ENCODE measurements around the gene SIGLEC11. TPM values are rescaled to one million over a fixed set of nuclear protein-coding genes. Genes with fewer than 3 reads are reported as not detected.

Gene SIGLEC11
- total RNA-seq, 1 donor from 2014 or later: not detected

DNA sequence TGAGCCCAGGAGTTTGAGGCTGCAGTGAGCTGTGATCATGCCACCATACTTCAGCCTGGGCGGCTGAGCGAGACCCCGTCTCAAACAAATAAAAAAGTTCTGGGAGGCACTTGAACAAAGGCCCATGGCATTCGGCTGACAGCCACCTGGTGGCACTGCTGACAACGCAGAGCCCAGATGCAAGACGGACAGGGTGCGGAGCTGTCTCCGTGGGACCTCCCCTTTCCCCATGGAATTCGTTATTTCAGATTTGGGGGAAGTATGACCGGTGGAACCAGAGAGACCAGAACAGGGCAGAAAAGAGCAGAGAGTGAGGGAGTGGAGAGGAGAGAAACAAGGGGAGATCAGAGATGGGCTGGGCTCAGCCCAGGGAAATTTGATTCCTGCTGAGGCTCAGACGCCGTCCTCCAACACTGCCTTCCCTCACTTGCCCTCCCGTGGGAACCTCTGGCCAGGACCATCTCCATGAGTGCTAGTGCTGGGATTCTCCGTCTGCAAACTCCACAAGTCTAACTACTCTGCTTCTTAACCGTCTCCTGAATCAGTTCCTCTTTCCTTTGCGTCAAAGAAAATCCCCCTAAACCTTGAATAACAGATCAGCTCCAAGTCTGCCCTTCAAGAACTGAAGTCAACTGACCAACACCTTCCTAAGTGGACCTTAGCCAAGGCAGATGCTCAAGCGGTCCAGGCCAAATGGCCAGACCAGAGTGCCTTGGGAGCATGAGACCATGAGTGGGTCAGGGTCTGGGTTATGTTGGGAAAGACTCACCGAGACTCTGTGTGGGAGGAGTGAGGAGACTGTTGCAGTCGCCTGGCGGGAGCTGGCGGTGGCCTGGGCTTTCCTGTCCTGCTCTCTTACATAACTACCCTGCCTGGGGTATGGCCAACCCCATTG is 43.9 kb downstream of the SIGLEC11 start:
- peaks cover 20% of the 10 kb centered on the region for H3K36me3 ChIP-seq (ENCODE audit: control insufficient read depth, insufficient read depth, low read length)

DNA sequence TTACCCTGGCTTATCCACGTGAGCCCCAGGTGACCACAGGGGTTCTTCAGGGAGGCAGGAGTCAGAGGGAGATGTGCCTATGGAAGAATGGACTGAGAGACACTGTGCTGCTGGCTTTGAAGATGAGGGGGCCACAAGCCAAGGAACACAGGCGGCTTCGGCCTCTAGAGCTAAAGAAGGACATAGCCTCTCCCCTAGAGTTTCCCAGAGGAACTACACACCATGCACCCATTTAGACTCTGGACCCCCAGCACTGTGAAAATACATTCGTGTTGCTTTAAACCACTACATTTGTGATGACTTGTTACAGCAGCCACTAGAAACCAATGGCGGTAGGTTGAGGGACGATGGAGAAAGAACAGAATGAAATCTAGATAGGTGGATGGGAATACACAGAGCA is 45.7 kb downstream of the SIGLEC11 start:
- Histone ChIP-seq H3K4me3 (ENCODE audit: low read depth, low read length) (no peak overlapping the region), H3K27me3 (ENCODE audit: control insufficient read depth, insufficient read depth, low read length) (no peaks in the 10 kb centered on the region), H3K36me3 (ENCODE audit: control insufficient read depth, insufficient read depth, low read length) (peaks cover 17% of the 10 kb centered on the region)
- DNase-seq (ENCODE audit: low read depth): no peak
- no peak for FAIRE-seq
- TF ChIP-seq, protein P1, sequence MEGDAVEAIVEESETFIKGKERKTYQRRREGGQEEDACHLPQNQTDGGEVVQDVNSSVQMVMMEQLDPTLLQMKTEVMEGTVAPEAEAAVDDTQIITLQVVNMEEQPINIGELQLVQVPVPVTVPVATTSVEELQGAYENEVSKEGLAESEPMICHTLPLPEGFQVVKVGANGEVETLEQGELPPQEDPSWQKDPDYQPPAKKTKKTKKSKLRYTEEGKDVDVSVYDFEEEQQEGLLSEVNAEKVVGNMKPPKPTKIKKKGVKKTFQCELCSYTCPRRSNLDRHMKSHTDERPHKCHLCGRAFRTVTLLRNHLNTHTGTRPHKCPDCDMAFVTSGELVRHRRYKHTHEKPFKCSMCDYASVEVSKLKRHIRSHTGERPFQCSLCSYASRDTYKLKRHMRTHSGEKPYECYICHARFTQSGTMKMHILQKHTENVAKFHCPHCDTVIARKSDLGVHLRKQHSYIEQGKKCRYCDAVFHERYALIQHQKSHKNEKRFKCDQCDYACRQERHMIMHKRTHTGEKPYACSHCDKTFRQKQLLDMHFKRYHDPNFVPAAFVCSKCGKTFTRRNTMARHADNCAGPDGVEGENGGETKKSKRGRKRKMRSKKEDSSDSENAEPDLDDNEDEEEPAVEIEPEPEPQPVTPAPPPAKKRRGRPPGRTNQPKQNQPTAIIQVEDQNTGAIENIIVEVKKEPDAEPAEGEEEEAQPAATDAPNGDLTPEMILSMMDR (IDR thresholded peaks at IDR 0.05; ENCODE audit: insufficient read depth, low read length, severe bottlenecking): no peak

More for the DNA sequence above, 43.9 kb downstream of the SIGLEC11 start:
- TF ChIP-seq, protein P1 (IDR thresholded peaks at IDR 0.05; ENCODE audit: insufficient read depth, low read length, severe bottlenecking): peak; percentile 64
- FAIRE-seq (peak; percentile 28), DNase-seq (ENCODE audit: low read depth) (peak; percentile 20)
- H3K27me3 ChIP-seq (ENCODE audit: control insufficient read depth, insufficient read depth, low read length): no peaks in the 10 kb centered on the region
- no peak overlapping the region for H3K4me3 ChIP-seq (ENCODE audit: low read depth, low read length)

DNA sequence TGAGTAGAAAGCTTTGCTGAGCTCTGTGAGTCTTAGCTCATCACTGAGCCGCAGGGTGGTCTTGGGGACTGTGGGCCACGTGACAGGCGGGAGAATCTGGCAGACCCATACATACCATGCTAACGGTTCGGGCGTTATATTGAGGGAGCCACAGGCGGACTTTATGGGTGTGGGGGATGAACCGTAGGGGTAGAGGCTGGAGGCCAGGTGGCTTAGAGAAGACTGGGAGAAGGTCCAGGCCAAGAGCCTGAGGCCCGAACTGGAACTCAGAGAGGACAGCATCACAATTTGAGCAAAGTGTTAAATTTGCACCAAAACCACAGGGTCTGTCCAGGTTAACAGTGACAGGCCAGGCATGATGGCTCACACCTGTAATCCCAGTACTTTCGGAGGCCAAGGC is 47.3 kb downstream of the SIGLEC11 start:
- DNase-seq (ENCODE audit: low read depth) (no peak), FAIRE-seq (no peak)
- Histone ChIP-seq H3K4me3 (ENCODE audit: low read depth, low read length) (no peak overlapping the region), H3K36me3 (ENCODE audit: control insufficient read depth, insufficient read depth, low read length) (peaks cover 17% of the 10 kb centered on the region), H3K27me3 (ENCODE audit: control insufficient read depth, insufficient read depth, low read length) (no peaks in the 10 kb centered on the region)
- TF ChIP-seq, protein P1 (IDR thresholded peaks at IDR 0.05; ENCODE audit: insufficient read depth, low read length, severe bottlenecking): no peak

DNA sequence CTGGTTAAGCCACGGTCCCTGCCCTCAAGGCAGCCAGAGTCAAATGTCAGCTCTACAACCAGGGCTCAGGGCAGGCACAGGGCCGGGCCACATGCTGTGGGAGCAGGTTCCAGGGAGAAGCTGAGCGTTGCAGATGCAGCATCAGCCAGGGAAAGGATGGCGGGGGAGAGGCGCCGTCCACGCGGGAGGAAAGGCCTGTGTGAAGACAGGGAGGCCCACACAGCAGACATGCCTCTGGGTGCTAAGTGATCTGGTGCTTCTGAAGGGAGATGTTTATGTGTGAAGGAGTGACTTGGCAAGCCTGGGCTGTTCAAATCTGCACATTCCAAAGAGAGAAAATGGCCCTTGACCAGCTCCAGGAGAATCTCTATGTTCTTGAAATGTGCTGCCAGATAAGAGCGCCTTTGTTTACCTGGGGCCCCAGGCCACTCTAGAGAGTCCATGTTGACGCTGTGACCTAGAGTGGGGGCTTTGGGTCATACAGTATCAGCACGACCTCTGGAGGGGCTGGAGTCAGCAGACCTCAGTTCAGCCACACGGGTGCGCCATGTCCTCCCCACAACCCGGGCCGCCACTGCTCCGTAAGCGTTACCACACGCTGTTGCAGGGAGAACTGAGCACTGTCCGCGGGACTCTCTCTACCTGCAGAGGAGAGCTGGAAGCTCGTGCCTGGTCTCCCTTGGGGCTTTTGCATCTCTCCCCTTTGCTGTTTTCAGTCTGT is 47.8 kb downstream of the SIGLEC11 start:
- H3K4me3 ChIP-seq (ENCODE audit: low read depth, low read length): no peak overlapping the region
- DNase-seq (ENCODE audit: low read depth) (no peak), FAIRE-seq (no peak)
- no peaks in the 10 kb centered on the region for H3K27me3 ChIP-seq (ENCODE audit: control insufficient read depth, insufficient read depth, low read length)
- peaks cover 20% of the 10 kb centered on the region for H3K36me3 ChIP-seq (ENCODE audit: control insufficient read depth, insufficient read depth, low read length)
- TF ChIP-seq, protein P1 (IDR thresholded peaks at IDR 0.05; ENCODE audit: insufficient read depth, low read length, severe bottlenecking): no peak

DNA sequence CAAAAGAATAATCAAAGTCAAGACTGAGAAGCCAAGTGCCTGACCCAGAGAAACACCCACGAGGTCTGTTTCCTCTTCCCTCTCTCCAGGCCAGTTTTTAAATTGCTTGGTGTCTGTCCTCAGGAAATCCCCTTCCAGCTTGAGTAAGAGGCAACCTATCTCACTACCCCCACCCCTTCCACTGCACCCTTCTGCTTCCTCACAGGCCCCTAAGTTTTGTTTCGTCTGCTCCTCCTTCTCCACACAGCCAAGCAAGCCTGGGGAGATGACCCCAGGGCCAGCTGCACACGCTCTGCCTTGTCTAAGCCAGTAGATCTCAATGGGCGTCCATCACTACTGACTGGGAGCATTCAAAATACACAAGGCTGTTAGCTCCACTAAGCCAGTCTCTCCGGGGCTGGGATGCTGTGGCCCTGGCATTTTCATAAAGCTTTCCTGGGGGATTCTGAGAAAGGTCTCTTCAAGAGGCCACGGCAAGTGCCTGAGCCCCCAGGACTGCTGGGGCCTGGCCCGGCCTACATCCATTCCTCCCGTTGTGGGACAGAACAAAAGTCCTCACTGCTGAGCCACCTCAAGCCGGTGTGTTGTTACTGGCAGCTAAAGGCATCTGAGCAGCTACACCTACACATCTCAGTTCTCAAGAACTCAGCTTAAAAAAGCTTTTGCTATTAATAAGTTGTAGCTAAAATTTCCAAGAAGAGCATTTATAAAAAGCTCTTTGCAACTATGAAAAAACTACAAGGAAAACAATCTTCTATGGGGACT is 49.4 kb downstream of the SIGLEC11 start:
- TF ChIP-seq, protein P1 (IDR thresholded peaks at IDR 0.05; ENCODE audit: insufficient read depth, low read length, severe bottlenecking): no peak
- Histone ChIP-seq H3K36me3 (ENCODE audit: control insufficient read depth, insufficient read depth, low read length) (peaks cover 25% of the 10 kb centered on the region), H3K27me3 (ENCODE audit: control insufficient read depth, insufficient read depth, low read length) (no peaks in the 10 kb centered on the region), H3K4me3 (ENCODE audit: low read depth, low read length) (no peak overlapping the region)
- DNase-seq (ENCODE audit: low read depth) (no peak), FAIRE-seq (no peak)
